Measurements from ENCODE around the gene PPM1M. TPM values are rescaled to one million over a fixed set of nuclear protein-coding genes. Genes with fewer than 3 reads are reported as not detected.

Gene PPM1M
- total RNA-seq, 4 donors from 2014 or later, result 2.0 to 8.4 (median 6.2) TPM

DNA sequence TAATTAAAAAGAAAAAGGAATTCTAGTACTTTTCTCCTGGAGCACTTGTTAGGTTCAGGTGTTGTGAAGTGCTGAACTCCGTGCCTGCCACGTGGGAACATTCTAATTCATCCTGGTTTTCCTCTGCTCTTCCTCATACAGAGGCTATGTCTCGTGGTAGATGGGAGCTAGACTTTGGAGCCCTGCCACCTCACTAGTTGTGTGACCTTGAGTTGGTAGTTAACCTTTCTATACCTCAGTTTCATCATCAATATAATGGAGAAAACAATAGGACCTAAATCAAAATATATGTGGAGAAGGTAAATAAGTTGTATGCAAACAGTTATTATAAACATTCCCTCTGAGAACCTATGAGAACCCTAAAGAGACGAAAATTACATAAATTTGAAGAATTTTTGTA lies 37.0 kb upstream of the PPM1M start:
- H3K27me3 ChIP-seq, result no peaks in the 10 kb centered on the region
- intact Hi-C loops (cut with DNase I; ENCODE audit: low total_unique reads), result no loop called here
- 86 to 88% methylated on average over 4 of the region's 4 CpGs for WGBS, 2 donors (ENCODE audit: low coverage in 1 of 2)
- no peaks in the 10 kb centered on the region for H3K9me3 ChIP-seq
- no peak overlapping the region for H3K4me3 ChIP-seq
- no peak for DNase-seq
- peaks cover 0 to 97% (median 44%) of the 10 kb centered on the region in 4 donors for H3K36me3 ChIP-seq
- no peak for TF ChIP-seq EP300 (IDR thresholded peaks at IDR 0.05; ENCODE audit: low read depth)
- TF ChIP-seq, protein P1, sequence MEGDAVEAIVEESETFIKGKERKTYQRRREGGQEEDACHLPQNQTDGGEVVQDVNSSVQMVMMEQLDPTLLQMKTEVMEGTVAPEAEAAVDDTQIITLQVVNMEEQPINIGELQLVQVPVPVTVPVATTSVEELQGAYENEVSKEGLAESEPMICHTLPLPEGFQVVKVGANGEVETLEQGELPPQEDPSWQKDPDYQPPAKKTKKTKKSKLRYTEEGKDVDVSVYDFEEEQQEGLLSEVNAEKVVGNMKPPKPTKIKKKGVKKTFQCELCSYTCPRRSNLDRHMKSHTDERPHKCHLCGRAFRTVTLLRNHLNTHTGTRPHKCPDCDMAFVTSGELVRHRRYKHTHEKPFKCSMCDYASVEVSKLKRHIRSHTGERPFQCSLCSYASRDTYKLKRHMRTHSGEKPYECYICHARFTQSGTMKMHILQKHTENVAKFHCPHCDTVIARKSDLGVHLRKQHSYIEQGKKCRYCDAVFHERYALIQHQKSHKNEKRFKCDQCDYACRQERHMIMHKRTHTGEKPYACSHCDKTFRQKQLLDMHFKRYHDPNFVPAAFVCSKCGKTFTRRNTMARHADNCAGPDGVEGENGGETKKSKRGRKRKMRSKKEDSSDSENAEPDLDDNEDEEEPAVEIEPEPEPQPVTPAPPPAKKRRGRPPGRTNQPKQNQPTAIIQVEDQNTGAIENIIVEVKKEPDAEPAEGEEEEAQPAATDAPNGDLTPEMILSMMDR (IDR thresholded peaks at IDR 0.05), result no peak
- no peak for TF ChIP-seq POLR2AphosphoS5 (IDR thresholded peaks at IDR 0.05)
- no peak for TF ChIP-seq POLR2A (IDR thresholded peaks at IDR 0.05)
- in situ Hi-C loops (cut with MboI; ENCODE audit: low pct_ligation_motif_present in 1 of 4, low pct_unique_long_range_greater_than_20kb in 1 of 4, low sequenced_read_pairs in 3 of 4), result no loop called here
- H3K4me1 ChIP-seq, result peaks cover 0 to 17% (median 5%) of the 10 kb centered on the region in 4 donors
- H3K27ac ChIP-seq, result no peak overlapping the region

DNA sequence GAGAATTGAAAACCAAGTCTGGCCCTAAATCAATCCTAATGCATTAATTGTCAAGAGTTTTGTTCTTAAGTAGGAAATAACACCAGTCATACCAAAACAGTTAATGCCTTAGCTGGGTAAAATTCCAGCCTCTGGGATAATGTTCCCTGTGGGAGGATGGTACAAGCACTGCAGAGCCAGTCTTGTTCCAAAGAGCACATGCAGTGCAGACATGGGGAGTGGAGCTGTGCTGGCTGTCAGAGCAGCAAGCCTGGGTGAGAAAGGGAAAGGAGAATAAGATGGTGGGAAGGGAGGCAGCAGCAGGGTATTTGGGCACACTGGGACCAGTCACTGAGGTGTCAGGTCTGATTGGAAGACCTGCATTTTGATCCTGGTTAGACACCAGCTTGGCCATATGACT lies 35.5 kb upstream of the PPM1M start:
- Histone ChIP-seq H3K36me3 (peaks cover 0 to 96% (median 46%) of the 10 kb centered on the region in 4 donors), H3K27ac (peak overlapping the region; percentile 7 to 27 (median 20)), H3K27me3 (no peaks in the 10 kb centered on the region), H3K4me3 (no peak overlapping the region), H3K9me3 (no peaks in the 10 kb centered on the region), H3K4me1 (peaks cover 0 to 10% (median 4%) of the 10 kb centered on the region in 4 donors)
- no peak for TF ChIP-seq EP300 (IDR thresholded peaks at IDR 0.05; ENCODE audit: low read depth)
- TF ChIP-seq POLR2AphosphoS5 (IDR thresholded peaks at IDR 0.05), result no peak
- no peak for TF ChIP-seq POLR2A (IDR thresholded peaks at IDR 0.05)
- TF ChIP-seq, protein P1 (IDR thresholded peaks at IDR 0.05), result no peak
- DNase-seq, result no peak
- intact Hi-C loops (cut with DNase I; ENCODE audit: low total_unique reads), result no loop called here
- in situ Hi-C loops (cut with MboI; ENCODE audit: low pct_ligation_motif_present in 1 of 4, low pct_unique_long_range_greater_than_20kb in 1 of 4, low sequenced_read_pairs in 3 of 4), result no loop called here

DNA sequence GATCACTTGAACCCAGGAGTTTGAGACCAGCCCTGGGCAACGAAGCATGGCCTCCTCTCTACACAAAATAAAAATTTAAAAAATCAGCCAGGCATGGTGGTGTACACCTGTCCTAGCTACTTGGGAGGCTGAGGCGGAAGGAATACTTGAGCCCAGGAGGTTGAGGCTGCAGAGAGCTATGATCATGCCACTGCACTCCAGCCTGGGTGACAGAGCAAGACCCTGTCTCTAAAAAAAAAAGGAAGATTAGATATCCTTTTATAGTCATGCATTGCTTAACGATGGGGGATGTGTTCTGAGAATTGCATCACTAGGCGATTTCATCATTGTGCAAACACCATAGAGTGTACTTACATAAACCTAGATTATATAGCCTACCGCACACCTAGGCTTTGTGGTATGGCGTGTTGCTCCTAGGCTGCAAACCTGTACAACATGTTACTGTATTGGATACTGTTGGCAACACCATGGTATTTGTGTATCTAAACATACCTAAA lies 35.0 kb upstream of the PPM1M start:
- peaks cover 0 to 10% (median 4%) of the 10 kb centered on the region in 4 donors for H3K4me1 ChIP-seq
- H3K9me3 ChIP-seq, result no peaks in the 10 kb centered on the region
- 50 to 62% methylated on average over 6 of the region's 6 CpGs for WGBS, 2 donors (ENCODE audit: low coverage in 1 of 2)
- in situ Hi-C loops (cut with MboI; ENCODE audit: low pct_ligation_motif_present in 1 of 4, low pct_unique_long_range_greater_than_20kb in 1 of 4, low sequenced_read_pairs in 3 of 4) (no loop called here), intact Hi-C loops (cut with DNase I; ENCODE audit: low total_unique reads) (no loop called here)
- no peaks in the 10 kb centered on the region for H3K27me3 ChIP-seq
- no peak for TF ChIP-seq POLR2A (IDR thresholded peaks at IDR 0.05)
- TF ChIP-seq POLR2AphosphoS5 (IDR thresholded peaks at IDR 0.05), result peak in 2 of 3 donors; percentile 31 to 36
- no peak overlapping the region for H3K4me3 ChIP-seq
- H3K36me3 ChIP-seq, result peaks cover 0 to 90% (median 44%) of the 10 kb centered on the region in 4 donors
- H3K27ac ChIP-seq, result peak overlapping the region; percentile 7 to 27 (median 20)
- DNase-seq, result no peak

DNA sequence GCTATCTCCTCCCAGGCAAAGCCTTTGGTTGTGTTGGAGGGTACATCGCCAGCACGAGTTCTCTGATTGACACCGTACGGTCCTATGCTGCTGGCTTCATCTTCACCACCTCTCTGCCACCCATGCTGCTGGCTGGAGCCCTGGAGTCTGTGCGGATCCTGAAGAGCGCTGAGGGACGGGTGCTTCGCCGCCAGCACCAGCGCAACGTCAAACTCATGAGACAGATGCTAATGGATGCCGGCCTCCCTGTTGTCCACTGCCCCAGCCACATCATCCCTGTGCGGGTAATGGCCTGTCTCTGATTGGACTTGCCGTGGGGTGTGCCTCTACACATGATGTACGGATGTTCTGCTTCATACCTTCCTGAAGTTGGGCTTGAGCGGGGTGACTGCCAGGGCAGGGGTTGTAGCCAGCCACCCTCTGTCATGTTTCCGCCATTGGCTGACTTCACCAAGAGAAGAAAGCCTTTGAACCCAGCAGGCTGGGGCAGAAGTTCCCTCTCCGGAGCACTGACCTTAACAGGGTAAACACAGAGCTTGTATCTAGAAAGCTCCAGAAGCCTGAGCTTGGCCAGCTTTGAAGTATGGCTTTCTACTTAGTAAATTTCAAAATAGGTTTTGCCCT lies 34.2 kb upstream of the PPM1M start:
- intact Hi-C loops (cut with DNase I; ENCODE audit: low total_unique reads), result no loop called here

More for the DNA sequence above, 34.2 kb upstream of the PPM1M start:
- Histone ChIP-seq H3K4me1 (peaks cover 4 to 15% (median 10%) of the 10 kb centered on the region in 4 donors), H3K9me3 (no peaks in the 10 kb centered on the region), H3K4me3 (no peak overlapping the region), H3K27ac (peak overlapping the region in 2 of 4 donors; percentile 6 to 47), H3K27me3 (no peaks in the 10 kb centered on the region), H3K36me3 (peaks cover 0 to 82% (median 41%) of the 10 kb centered on the region in 4 donors)
- in situ Hi-C loops (cut with MboI; ENCODE audit: low pct_ligation_motif_present in 1 of 4, low pct_unique_long_range_greater_than_20kb in 1 of 4, low sequenced_read_pairs in 3 of 4), result no loop called here
- TF ChIP-seq POLR2A (IDR thresholded peaks at IDR 0.05) (no peak), EP300 (IDR thresholded peaks at IDR 0.05; ENCODE audit: low read depth) (no peak), POLR2AphosphoS5 (IDR thresholded peaks at IDR 0.05) (no peak)
- TF ChIP-seq, protein P1 (IDR thresholded peaks at IDR 0.05), result no peak
- 94% methylated on average over 18 of the region's 18 CpGs; no CpG with 5 or more reads in 1 of the 2 donors for WGBS, 2 donors (ENCODE audit: low coverage in 1 of 2)
- DNase-seq, result no peak

Data from transverse colon (tissue), 4 donors.